HepG2 (cell line): Measurements from ENCODE around the gene KCNQ2. TPM values are rescaled to one million over a fixed set of nuclear protein-coding genes. Genes with fewer than 3 reads are reported as not detected.

Experiments used
- CC2D1A ChIP-seq: sonication (generic); formaldehyde crosslinking; IDR thresholded peaks from 2 replicates; pipeline ENCODE4 v1.8.1; 2023; ENCODE audit warnings: mild to moderate bottlenecking, missing genetic modification reagents
- DNMT1 ChIP-seq: sonication (generic); formaldehyde crosslinking; IDR thresholded peaks from 2 replicates; pipeline ENCODE4 v1.5.1; 2020; ENCODE audit warnings: mild to moderate bottlenecking, missing genetic modification reagents
- GATAD1 ChIP-seq: IDR thresholded peaks from 2 replicates; pipeline ENCODE4 v1.6.1; 2016; ENCODE audit warnings: missing genetic modification reagents, missing compliant biosample characterization
- KDM1A ChIP-seq: IDR thresholded peaks from 2 replicates; pipeline ENCODE4 v1.6.1; 2016; ENCODE audit warnings: missing compliant biosample characterization
- KLF12 ChIP-seq: sonication (generic); formaldehyde crosslinking; IDR thresholded peaks from 2 replicates; pipeline ENCODE4 v1.4.0; 2020; ENCODE audit warnings: missing genetic modification reagents, borderline replicate concordance
- KMT2B ChIP-seq: IDR thresholded peaks from 2 replicates; pipeline ENCODE4 v1.6.1; 2016; ENCODE audit warnings: missing genetic modification reagents, missing compliant biosample characterization
- MIER2 ChIP-seq: IDR thresholded peaks from 2 replicates; pipeline ENCODE4 v1.6.1; 2016; ENCODE audit warnings: missing biosample characterization, missing genetic modification reagents
- PAF1 ChIP-seq: IDR thresholded peaks from 2 replicates; pipeline ENCODE4 v1.6.1; 2016; ENCODE audit warnings: missing genetic modification reagents, missing compliant biosample characterization
- RXRA ChIP-seq: sonication (generic); formaldehyde crosslinking; IDR thresholded peaks from 2 replicates; pipeline ENCODE4 v1.5.1; 2020; ENCODE audit warnings: missing genetic modification reagents
- SAP130 ChIP-seq: IDR thresholded peaks from 2 replicates; pipeline ENCODE4 v1.6.1; 2016; ENCODE audit warnings: low read depth
- SETDB1 ChIP-seq: sonication (generic); formaldehyde crosslinking; IDR thresholded peaks from 2 replicates; pipeline ENCODE4 v1.5.1; 2020; ENCODE audit warnings: missing genetic modification reagents, mild to moderate bottlenecking, borderline replicate concordance
- TOE1 ChIP-seq: sonication (generic); formaldehyde crosslinking; IDR thresholded peaks from 2 replicates; pipeline ENCODE4 v1.4.0; 2020; ENCODE audit warnings: mild to moderate bottlenecking, missing genetic modification reagents
- TSC22D2 ChIP-seq: sonication (generic); formaldehyde crosslinking; IDR thresholded peaks from 2 replicates; pipeline ENCODE4 v1.5.1; 2020; ENCODE audit warnings: missing genetic modification reagents, mild to moderate bottlenecking, borderline replicate concordance
- ZNF660 ChIP-seq: sonication (generic); formaldehyde crosslinking; IDR thresholded peaks from 2 replicates; pipeline ENCODE4 v1.5.1; 2020; ENCODE audit warnings: mild to moderate bottlenecking, low read depth, missing genetic modification reagents, borderline replicate concordance
- polyA plus RNA-seq, 8 experiments: library from polyadenylated mRNA; depleted of rRNA in 3 of 8; stranded (reverse) in 7 of 8; unstranded in 1 of 8; fragments of >200 nt; fragmentation: Illumina TruSeq in 4 of 8; extraction: Trizol in 4 of 8; gene quantifications; 2 replicates each; pipeline versions ENCODE4 v1.2.1 to v1.2.3, GENCODE V29; 2011 to 2016; ENCODE audit warnings: low read depth in 4 of 8, missing spikeins in 1 of 8, mixed read lengths in 1 of 8; ENCODE audit not compliant: insufficient read depth in 1 of 8
- total RNA-seq, 5 experiments: library from RNA; depleted of rRNA; stranded (reverse); fragments of >200 nt; fragmentation: Illumina TruSeq; extraction: Trizol; gene quantifications; 2 replicates each; pipeline ENCODE4 v1.2.3, GENCODE V29; 2016; ENCODE audit warnings: low read depth in 1 of 5
- TF ChIP-seq, protein P1 (sequence below): sonication (generic); formaldehyde crosslinking; IDR thresholded peaks from 2 replicates; pipeline ENCODE4 v1.4.0; 2020; ENCODE audit warnings: mild to moderate bottlenecking, missing genetic modification reagents, borderline replicate concordance
- TF ChIP-seq, protein P2 (sequence below): sonication (generic); formaldehyde crosslinking; IDR thresholded peaks from 2 replicates; pipeline ENCODE4 v1.5.1; 2020; ENCODE audit warnings: mild to moderate bottlenecking, moderate library complexity, missing genetic modification reagents
- TF ChIP-seq, protein P3 (sequence below): sonication (generic); formaldehyde crosslinking; IDR thresholded peaks from 2 replicates; pipeline ENCODE4 v1.4.0; 2020; ENCODE audit warnings: missing genetic modification reagents
- TF ChIP-seq, protein P4 (sequence below): sonication (generic); formaldehyde crosslinking; IDR thresholded peaks from 2 replicates; pipeline ENCODE4 v1.8.1; 2023; ENCODE audit warnings: missing genetic modification reagents, mild to moderate bottlenecking, borderline replicate concordance
- TF ChIP-seq, protein P5 (sequence below): IDR thresholded peaks from 2 replicates; pipeline ENCODE4 v1.6.1; 2016; ENCODE audit warnings: low read depth, borderline replicate concordance
- TF ChIP-seq, protein P6 (sequence below): sonication (generic); formaldehyde crosslinking; IDR thresholded peaks from 2 replicates; pipeline ENCODE4 v1.4.0; 2020; ENCODE audit warnings: missing genetic modification reagents

The KCNQ2 gene
- total and polyA plus RNA-seq, 2 of the 13 experiments (the other 11 are each of a cell fraction or from before 2014, with no cell fraction given), result not detected

DNA sequence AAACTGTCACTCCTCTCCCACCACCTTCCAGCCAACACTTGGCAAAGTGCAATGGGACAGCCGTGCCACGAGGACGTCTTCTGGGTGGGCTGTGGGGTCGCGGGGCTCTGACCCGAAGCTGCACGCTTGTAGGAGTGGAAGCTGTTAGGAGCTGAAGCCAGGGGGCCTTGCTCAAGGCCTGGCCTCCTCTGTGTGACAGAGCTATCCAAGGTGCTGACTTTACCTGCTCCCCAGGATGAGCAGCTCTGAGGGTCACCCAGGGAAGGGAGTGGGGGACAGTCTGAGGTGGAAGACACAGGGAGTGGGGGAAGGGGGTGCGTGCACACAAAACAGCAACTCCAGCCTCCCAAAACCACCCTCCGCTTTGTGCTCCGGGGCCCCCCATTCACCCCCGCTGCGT, 93.8 kb downstream of the KCNQ2 start (continued):
- TF ChIP-seq, protein P1, sequence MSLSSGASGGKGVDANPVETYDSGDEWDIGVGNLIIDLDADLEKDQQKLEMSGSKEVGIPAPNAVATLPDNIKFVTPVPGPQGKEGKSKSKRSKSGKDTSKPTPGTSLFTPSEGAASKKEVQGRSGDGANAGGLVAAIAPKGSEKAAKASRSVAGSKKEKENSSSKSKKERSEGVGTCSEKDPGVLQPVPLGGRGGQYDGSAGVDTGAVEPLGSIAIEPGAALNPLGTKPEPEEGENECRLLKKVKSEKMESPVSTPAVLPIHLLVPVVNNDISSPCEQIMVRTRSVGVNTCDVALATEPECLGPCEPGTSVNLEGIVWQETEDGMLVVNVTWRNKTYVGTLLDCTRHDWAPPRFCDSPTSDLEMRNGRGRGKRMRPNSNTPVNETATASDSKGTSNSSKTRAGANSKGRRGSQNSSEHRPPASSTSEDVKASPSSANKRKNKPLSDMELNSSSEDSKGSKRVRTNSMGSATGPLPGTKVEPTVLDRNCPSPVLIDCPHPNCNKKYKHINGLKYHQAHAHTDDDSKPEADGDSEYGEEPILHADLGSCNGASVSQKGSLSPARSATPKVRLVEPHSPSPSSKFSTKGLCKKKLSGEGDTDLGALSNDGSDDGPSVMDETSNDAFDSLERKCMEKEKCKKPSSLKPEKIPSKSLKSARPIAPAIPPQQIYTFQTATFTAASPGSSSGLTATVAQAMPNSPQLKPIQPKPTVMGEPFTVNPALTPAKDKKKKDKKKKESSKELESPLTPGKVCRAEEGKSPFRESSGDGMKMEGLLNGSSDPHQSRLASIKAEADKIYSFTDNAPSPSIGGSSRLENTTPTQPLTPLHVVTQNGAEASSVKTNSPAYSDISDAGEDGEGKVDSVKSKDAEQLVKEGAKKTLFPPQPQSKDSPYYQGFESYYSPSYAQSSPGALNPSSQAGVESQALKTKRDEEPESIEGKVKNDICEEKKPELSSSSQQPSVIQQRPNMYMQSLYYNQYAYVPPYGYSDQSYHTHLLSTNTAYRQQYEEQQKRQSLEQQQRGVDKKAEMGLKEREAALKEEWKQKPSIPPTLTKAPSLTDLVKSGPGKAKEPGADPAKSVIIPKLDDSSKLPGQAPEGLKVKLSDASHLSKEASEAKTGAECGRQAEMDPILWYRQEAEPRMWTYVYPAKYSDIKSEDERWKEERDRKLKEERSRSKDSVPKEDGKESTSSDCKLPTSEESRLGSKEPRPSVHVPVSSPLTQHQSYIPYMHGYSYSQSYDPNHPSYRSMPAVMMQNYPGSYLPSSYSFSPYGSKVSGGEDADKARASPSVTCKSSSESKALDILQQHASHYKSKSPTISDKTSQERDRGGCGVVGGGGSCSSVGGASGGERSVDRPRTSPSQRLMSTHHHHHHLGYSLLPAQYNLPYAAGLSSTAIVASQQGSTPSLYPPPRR, result no peak
- TF ChIP-seq TOE1, result no peak
- TF ChIP-seq, protein P2, sequence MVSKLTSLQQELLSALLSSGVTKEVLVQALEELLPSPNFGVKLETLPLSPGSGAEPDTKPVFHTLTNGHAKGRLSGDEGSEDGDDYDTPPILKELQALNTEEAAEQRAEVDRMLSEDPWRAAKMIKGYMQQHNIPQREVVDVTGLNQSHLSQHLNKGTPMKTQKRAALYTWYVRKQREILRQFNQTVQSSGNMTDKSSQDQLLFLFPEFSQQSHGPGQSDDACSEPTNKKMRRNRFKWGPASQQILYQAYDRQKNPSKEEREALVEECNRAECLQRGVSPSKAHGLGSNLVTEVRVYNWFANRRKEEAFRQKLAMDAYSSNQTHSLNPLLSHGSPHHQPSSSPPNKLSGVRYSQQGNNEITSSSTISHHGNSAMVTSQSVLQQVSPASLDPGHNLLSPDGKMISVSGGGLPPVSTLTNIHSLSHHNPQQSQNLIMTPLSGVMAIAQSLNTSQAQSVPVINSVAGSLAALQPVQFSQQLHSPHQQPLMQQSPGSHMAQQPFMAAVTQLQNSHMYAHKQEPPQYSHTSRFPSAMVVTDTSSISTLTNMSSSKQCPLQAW, result no peak
- no peak for TF ChIP-seq GATAD1 (CRISPR knock-in tag)
- TF ChIP-seq ZNF660 (CRISPR knock-in tag), result no peak
- TF ChIP-seq, protein P3, sequence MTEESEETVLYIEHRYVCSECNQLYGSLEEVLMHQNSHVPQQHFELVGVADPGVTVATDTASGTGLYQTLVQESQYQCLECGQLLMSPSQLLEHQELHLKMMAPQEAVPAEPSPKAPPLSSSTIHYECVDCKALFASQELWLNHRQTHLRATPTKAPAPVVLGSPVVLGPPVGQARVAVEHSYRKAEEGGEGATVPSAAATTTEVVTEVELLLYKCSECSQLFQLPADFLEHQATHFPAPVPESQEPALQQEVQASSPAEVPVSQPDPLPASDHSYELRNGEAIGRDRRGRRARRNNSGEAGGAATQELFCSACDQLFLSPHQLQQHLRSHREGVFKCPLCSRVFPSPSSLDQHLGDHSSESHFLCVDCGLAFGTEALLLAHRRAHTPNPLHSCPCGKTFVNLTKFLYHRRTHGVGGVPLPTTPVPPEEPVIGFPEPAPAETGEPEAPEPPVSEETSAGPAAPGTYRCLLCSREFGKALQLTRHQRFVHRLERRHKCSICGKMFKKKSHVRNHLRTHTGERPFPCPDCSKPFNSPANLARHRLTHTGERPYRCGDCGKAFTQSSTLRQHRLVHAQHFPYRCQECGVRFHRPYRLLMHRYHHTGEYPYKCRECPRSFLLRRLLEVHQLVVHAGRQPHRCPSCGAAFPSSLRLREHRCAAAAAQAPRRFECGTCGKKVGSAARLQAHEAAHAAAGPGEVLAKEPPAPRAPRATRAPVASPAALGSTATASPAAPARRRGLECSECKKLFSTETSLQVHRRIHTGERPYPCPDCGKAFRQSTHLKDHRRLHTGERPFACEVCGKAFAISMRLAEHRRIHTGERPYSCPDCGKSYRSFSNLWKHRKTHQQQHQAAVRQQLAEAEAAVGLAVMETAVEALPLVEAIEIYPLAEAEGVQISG (CRISPR knock-in tag), result 0 out of 2 replicates have a peak, but pooled peaks have one; percentile 16
- TF ChIP-seq KMT2B (CRISPR knock-in tag), result no peak
- TF ChIP-seq, protein P4, sequence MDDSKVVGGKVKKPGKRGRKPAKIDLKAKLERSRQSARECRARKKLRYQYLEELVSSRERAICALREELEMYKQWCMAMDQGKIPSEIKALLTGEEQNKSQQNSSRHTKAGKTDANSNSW (CRISPR knock-in tag), result no peak
- TF ChIP-seq PAF1 (CRISPR knock-in tag), result no peak
- peak; percentile 34; the same call in 1 of the 2 replicates for TF ChIP-seq SAP130 (CRISPR knock-in tag)
- TF ChIP-seq, protein P5, sequence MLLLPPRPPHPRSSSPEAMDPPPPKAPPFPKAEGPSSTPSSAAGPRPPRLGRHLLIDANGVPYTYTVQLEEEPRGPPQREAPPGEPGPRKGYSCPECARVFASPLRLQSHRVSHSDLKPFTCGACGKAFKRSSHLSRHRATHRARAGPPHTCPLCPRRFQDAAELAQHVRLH (CRISPR knock-in tag), result 0 out of 2 replicates have a peak, but pooled peaks have one; percentile 47
- no peak for TF ChIP-seq KDM1A (CRISPR knock-in tag)
- TF ChIP-seq CC2D1A (CRISPR knock-in tag), result no peak
- peak; percentile 81; the same call in 1 of the 2 replicates for TF ChIP-seq TSC22D2 (CRISPR knock-in tag)
- TF ChIP-seq DNMT1 (CRISPR knock-in tag), result no peak
- no peak for TF ChIP-seq RXRA (CRISPR knock-in tag)
- TF ChIP-seq SETDB1 (CRISPR knock-in tag), result no peak
- no peak for TF ChIP-seq KLF12 (CRISPR knock-in tag)
- TF ChIP-seq MIER2 (CRISPR knock-in tag), result peak; percentile 98
- TF ChIP-seq, protein P6, sequence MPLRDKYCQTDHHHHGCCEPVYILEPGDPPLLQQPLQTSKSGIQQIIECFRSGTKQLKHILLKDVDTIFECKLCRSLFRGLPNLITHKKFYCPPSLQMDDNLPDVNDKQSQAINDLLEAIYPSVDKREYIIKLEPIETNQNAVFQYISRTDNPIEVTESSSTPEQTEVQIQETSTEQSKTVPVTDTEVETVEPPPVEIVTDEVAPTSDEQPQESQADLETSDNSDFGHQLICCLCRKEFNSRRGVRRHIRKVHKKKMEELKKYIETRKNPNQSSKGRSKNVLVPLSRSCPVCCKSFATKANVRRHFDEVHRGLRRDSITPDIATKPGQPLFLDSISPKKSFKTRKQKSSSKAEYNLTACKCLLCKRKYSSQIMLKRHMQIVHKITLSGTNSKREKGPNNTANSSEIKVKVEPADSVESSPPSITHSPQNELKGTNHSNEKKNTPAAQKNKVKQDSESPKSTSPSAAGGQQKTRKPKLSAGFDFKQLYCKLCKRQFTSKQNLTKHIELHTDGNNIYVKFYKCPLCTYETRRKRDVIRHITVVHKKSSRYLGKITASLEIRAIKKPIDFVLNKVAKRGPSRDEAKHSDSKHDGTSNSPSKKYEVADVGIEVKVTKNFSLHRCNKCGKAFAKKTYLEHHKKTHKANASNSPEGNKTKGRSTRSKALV, result no peak
